PFSK-1 (cell line): ENCODE measurements around the gene HSD17B10.

Experiments used
- FOXP2 ChIP-seq: optimal IDR thresholded peaks from 2 replicates; pipeline ENCODE3; 2011; ENCODE audit warnings: borderline replicate concordance, control low read depth, inconsistent platforms; ENCODE audit not compliant: insufficient read depth; ENCODE audit errors: extremely low read length, extremely low read depth
- POLR2AphosphoS5 ChIP-seq: IDR thresholded peaks from 2 replicates; pipeline ENCODE4 v1.6.1; 2012; ENCODE audit warnings: low read depth, mild to moderate bottlenecking, control low read depth, low read length, moderate library complexity
- SIN3A ChIP-seq: IDR thresholded peaks from 2 replicates; pipeline ENCODE4 v1.6.1; 2012; ENCODE audit warnings: mild to moderate bottlenecking, low read length, moderate library complexity, borderline replicate concordance; ENCODE audit not compliant: insufficient read depth
- TAF1 ChIP-seq: IDR thresholded peaks from 2 replicates; pipeline ENCODE4 v1.6.1; 2012; ENCODE audit warnings: low read length, control low read depth, borderline replicate concordance; ENCODE audit not compliant: insufficient read depth
- TF ChIP-seq, protein P1 (sequence below), 2 experiments: IDR thresholded peaks; 2 replicates each; pipeline versions ENCODE4 v1.6.1 to v1.8.0; 2011 to 2012; ENCODE audit warnings: low read depth in 2 of 2, low read length in 2 of 2, control low read depth in 1 of 2, inconsistent platforms in 1 of 2, mild to moderate bottlenecking in 1 of 2, moderate library complexity in 1 of 2; ENCODE audit not compliant: insufficient read depth in 1 of 2

The HSD17B10 gene

DNA sequence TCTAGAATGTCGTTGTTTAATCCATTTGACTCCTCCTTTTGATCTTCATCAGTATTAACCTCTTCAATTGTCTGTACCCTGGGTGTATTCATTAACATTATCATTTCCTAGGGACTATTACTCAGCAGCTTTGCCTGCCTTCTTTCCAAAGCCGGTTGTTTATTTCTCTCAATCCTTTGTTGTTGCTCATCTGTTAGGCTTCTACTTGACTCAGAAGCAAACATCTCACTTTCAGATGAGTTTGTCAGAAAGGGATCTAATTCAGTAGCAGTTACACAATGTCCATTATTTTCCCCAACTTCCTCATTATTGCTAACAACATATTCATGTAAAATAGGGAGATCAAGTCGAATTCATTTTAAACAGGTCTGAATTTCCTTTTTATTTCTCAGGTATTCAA lies 22.1 kb upstream of the HSD17B10 start:
- TF ChIP-seq, protein P1, sequence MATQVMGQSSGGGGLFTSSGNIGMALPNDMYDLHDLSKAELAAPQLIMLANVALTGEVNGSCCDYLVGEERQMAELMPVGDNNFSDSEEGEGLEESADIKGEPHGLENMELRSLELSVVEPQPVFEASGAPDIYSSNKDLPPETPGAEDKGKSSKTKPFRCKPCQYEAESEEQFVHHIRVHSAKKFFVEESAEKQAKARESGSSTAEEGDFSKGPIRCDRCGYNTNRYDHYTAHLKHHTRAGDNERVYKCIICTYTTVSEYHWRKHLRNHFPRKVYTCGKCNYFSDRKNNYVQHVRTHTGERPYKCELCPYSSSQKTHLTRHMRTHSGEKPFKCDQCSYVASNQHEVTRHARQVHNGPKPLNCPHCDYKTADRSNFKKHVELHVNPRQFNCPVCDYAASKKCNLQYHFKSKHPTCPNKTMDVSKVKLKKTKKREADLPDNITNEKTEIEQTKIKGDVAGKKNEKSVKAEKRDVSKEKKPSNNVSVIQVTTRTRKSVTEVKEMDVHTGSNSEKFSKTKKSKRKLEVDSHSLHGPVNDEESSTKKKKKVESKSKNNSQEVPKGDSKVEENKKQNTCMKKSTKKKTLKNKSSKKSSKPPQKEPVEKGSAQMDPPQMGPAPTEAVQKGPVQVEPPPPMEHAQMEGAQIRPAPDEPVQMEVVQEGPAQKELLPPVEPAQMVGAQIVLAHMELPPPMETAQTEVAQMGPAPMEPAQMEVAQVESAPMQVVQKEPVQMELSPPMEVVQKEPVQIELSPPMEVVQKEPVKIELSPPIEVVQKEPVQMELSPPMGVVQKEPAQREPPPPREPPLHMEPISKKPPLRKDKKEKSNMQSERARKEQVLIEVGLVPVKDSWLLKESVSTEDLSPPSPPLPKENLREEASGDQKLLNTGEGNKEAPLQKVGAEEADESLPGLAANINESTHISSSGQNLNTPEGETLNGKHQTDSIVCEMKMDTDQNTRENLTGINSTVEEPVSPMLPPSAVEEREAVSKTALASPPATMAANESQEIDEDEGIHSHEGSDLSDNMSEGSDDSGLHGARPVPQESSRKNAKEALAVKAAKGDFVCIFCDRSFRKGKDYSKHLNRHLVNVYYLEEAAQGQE (IDR thresholded peaks at IDR 0.05; ENCODE audit: insufficient read depth in 1 of 2, low read depth in 2 of 2, low read length in 2 of 2) = no peak
- TF ChIP-seq TAF1 (no peak), POLR2AphosphoS5 (no peak), FOXP2 (no peak), SIN3A (no peak)

DNA sequence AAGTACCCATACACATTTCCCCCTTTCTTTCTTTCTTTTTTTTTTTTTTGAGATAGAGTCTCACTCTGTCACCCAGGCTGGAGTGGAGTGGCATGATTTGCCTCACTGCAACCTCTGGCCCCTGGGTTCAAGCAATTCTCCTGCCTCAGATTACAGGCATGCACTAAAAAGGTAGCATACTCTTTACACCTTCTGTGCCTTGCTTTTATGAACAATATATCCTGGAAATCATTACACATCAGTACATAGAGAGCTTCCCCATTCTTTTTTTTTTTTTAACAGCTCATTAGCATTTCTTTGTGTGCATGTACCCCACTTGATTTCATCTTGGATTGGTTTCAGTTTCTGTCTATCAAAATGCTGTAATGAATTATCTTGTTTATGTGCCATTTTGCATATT lies 18.6 kb upstream of the HSD17B10 start:
- TF ChIP-seq SIN3A (no peak), FOXP2 (no peak), TAF1 (no peak)
- TF ChIP-seq, protein P1 (IDR thresholded peaks at IDR 0.05; ENCODE audit: insufficient read depth in 1 of 2, low read depth in 2 of 2, low read length in 2 of 2) = no peak

- TF ChIP-seq, protein P1 (IDR thresholded peaks at IDR 0.05; ENCODE audit: insufficient read depth in 1 of 2, low read depth in 2 of 2, low read length in 2 of 2) = no peak
- TF ChIP-seq FOXP2 (no peak), POLR2AphosphoS5 (no peak), SIN3A (no peak), TAF1 (no peak)
These were observed 15.5 kb upstream of the HSD17B10 start for GRCh38 chrX:53449632-53450031.

DNA sequence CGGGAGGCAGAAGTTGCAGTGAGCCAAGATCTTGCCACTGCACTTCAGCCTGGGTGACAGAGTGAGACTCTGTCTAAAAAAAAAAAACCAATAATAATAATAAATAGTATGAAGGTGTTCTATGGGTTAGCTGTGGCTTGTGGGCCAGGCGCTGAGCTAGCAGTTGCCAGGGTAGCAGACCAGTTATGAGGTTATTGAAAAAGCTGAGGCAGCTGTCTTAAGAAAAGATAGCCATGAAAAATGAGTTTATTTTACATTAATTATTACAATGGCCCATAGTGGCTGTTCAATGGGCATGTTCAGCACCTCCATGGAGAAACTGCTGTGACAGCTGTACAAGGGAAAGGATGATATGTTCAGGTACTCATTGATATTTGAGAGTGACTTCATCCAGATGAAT lies 13.3 kb upstream of the HSD17B10 start:
- TF ChIP-seq POLR2AphosphoS5 = no peak
- TF ChIP-seq FOXP2 = no peak
- no peak for TF ChIP-seq TAF1
- no peak for TF ChIP-seq SIN3A
- TF ChIP-seq, protein P1 (IDR thresholded peaks at IDR 0.05; ENCODE audit: insufficient read depth in 1 of 2, low read depth in 2 of 2, low read length in 2 of 2) = no peak

DNA sequence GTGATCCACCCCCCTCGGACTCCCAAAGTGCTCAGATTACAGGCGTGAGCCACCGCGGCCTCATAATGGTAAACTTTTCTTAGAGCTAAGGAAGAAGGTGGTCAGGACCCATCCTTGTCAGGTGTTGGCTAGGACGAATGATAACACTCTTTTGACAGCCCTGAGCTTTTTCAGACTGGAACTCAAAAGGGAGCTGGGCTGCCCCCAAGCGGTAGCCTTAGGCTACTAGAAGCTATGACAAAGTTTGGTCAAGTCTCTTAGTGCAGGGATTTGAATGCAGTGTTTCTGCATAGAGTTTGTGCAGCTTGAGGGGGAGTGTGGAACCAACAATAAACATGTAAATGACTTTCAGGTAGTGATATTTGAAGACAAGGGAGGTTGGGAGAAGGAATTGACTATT lies 11.8 kb upstream of the HSD17B10 start:
- TF ChIP-seq POLR2AphosphoS5 = no peak
- TF ChIP-seq, protein P1 (IDR thresholded peaks at IDR 0.05; ENCODE audit: insufficient read depth in 1 of 2, low read depth in 2 of 2, low read length in 2 of 2) = no peak
- no peak for TF ChIP-seq FOXP2
- no peak for TF ChIP-seq SIN3A
- TF ChIP-seq TAF1 = no peak
